Colonic mucosa (tissue), 4 donors: Measurements from ENCODE around the gene POU2F2. TPM values are rescaled to one million over a fixed set of nuclear protein-coding genes. Genes with fewer than 3 reads are reported as not detected.

Experiments
- DNase-seq: peaks from one replicate; pipeline ENCODE4 v3.0.0-alpha.2; 2020
- H3K27ac ChIP-seq: fragments of 200-600 bp; one replicate; pipeline ENCODE4 v1.8.0; 2021
- H3K27me3 ChIP-seq: fragments of 200-600 bp; one replicate; pipeline ENCODE4 v1.8.0; 2021
- H3K36me3 ChIP-seq: fragments of 200-600 bp; one replicate; pipeline ENCODE4 v1.8.0; 2021
- H3K4me1 ChIP-seq: fragments of 200-600 bp; one replicate; pipeline ENCODE4 v1.8.0; 2021; ENCODE audit warnings: mild to moderate bottlenecking
- H3K4me3 ChIP-seq: fragments of 200-600 bp; one replicate; pipeline ENCODE4 v1.8.0; 2021
- H3K9ac ChIP-seq, 2 donors: one replicate each; pipeline ENCODE4 v1.7.0; 2013; ENCODE audit warnings: control low read depth in 2 of 2, low read depth in 2 of 2, low read length in 2 of 2
- H3K9me3 ChIP-seq: fragments of 200-600 bp; one replicate; pipeline ENCODE4 v1.8.0; 2021
- CTCF ChIP-seq: fragments of 200-600 bp; IDR thresholded peaks from one replicate; pipeline ENCODE4 v1.8.0; 2022; ENCODE audit warnings: antibody characterized with exemption, mild to moderate bottlenecking
- intact Hi-C: fragments of 100-400 bp; cut with DNase I; formaldehyde crosslinking; loops from one replicate; pipeline ENCODE4 v1.14.1; 2022
- total RNA-seq, 2 donors: library from RNA; stranded (reverse); fragmentation: NEBNext Ultra II Directional in 1 of 2; extraction: Animal tissue kit (Norgen Biotek cat#: 25700) in 1 of 2; gene quantifications; one replicate each; pipeline ENCODE4 v1.2.1, GENCODE V29; 2021
- donor health status: healthy.
- donor health status: DM: no; HTN: no; CAD: no.
- donor health status: DM: no; HTN: no; CAD: no.

The POU2F2 gene
- total RNA-seq, 2 donors from 2014 or later = 2.1 to 4.0 TPM

- peaks cover 19% of the 10 kb centered on the region for H3K36me3 ChIP-seq
- no peaks in the 10 kb centered on the region for H3K9me3 ChIP-seq
- peaks cover 7% of the 10 kb centered on the region for H3K4me1 ChIP-seq
- intact Hi-C loops = no loop called here
- H3K27me3 ChIP-seq = no peaks in the 10 kb centered on the region
- DNase-seq = no peak
- no peak overlapping the region for H3K4me3 ChIP-seq
- no peak for TF ChIP-seq CTCF
- H3K27ac ChIP-seq = no peak overlapping the region
- H3K9ac ChIP-seq = no peak overlapping the region
These were observed 48.7 kb downstream of the POU2F2 start for GRCh38 chr19:42083537-42083936.

GRCh38 chr19:42081584-42082203 is 50.6 kb downstream of the POU2F2 start:
- no peaks in the 10 kb centered on the region for H3K9me3 ChIP-seq
- H3K4me1 ChIP-seq = peaks cover 7% of the 10 kb centered on the region
- intact Hi-C loops = no loop called here
- H3K4me3 ChIP-seq = no peak overlapping the region
- H3K27me3 ChIP-seq = no peaks in the 10 kb centered on the region
- H3K27ac ChIP-seq = peak overlapping the region; percentile 10
- TF ChIP-seq CTCF = peak; percentile 30
- H3K9ac ChIP-seq = no peak overlapping the region
- DNase-seq = peak; percentile 33
- peaks cover 19% of the 10 kb centered on the region for H3K36me3 ChIP-seq

GRCh38 chr19:42080764-42081375 is 51.4 kb downstream of the POU2F2 start:
- H3K4me1 ChIP-seq = peaks cover 7% of the 10 kb centered on the region
- H3K27ac ChIP-seq = no peak overlapping the region
- peaks cover 19% of the 10 kb centered on the region for H3K36me3 ChIP-seq
- no peaks in the 10 kb centered on the region for H3K9me3 ChIP-seq
- intact Hi-C loops = no loop called here
- H3K27me3 ChIP-seq = no peaks in the 10 kb centered on the region
- H3K9ac ChIP-seq = no peak overlapping the region
- H3K4me3 ChIP-seq = no peak overlapping the region
- DNase-seq = no peak
- no peak for TF ChIP-seq CTCF

- no peak for DNase-seq
- Histone ChIP-seq H3K9ac (no peak overlapping the region), H3K4me3 (no peak overlapping the region), H3K27ac (no peak overlapping the region), H3K9me3 (no peaks in the 10 kb centered on the region), H3K27me3 (no peaks in the 10 kb centered on the region), H3K36me3 (peaks cover 19% of the 10 kb centered on the region), H3K4me1 (peaks cover 7% of the 10 kb centered on the region)
- no peak for TF ChIP-seq CTCF
- intact Hi-C loops = no loop called here
These were observed 52.1 kb downstream of the POU2F2 start for GRCh38 chr19:42079886-42080763.

GRCh38 chr19:42079276-42079669 is 53.0 kb downstream of the POU2F2 start:
- no peak for TF ChIP-seq CTCF
- Histone ChIP-seq H3K9ac (no peak overlapping the region), H3K27ac (no peak overlapping the region), H3K27me3 (no peaks in the 10 kb centered on the region), H3K4me3 (no peak overlapping the region), H3K4me1 (peaks cover 7% of the 10 kb centered on the region), H3K36me3 (peaks cover 19% of the 10 kb centered on the region), H3K9me3 (no peaks in the 10 kb centered on the region)
- no peak for DNase-seq
- intact Hi-C loops = no loop called here
